ENCODE results near the gene CYP17A1. TPM values are rescaled to one million over a fixed set of nuclear protein-coding genes. Genes with fewer than 3 reads are reported as not detected.
"Not testable (repeated sequence)": the region's sequence is repeated elsewhere in the genome, so short reads cannot be mapped to it uniquely, and the experiment has no call there.

The CYP17A1 gene
- total and polyA plus RNA-seq, 10 of the 15 experiments (the other 5 are each of a cell fraction or from before 2014, with no cell fraction given): 2.1 TPM; not detected in 9

DNA sequence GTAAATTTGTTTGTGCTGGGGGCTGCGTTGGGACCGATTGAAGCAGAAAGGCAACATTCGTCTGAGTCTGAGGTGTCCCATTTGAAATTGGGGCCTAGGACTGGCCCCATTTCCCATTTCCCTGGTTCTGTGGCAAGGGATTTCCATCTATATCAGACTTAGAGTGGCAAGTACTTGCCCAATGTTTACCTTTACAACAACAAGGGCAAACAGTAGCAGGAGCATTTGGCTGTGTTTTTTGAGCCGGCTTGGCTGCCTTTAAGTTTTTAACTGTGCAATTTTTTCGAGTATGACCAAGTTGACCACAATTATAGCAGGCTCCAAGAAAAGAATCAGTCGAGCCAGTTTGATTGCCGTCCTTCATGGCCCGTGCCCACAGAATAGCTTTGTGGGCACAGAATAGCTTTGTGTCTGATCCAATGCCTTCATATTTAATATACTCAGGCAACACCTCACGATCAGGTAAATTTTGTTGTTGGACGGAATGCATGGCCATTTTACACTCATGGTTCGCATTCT, 4.7 kb upstream of the CYP17A1 start (continued):
- TF ChIP-seq, protein P1, sequence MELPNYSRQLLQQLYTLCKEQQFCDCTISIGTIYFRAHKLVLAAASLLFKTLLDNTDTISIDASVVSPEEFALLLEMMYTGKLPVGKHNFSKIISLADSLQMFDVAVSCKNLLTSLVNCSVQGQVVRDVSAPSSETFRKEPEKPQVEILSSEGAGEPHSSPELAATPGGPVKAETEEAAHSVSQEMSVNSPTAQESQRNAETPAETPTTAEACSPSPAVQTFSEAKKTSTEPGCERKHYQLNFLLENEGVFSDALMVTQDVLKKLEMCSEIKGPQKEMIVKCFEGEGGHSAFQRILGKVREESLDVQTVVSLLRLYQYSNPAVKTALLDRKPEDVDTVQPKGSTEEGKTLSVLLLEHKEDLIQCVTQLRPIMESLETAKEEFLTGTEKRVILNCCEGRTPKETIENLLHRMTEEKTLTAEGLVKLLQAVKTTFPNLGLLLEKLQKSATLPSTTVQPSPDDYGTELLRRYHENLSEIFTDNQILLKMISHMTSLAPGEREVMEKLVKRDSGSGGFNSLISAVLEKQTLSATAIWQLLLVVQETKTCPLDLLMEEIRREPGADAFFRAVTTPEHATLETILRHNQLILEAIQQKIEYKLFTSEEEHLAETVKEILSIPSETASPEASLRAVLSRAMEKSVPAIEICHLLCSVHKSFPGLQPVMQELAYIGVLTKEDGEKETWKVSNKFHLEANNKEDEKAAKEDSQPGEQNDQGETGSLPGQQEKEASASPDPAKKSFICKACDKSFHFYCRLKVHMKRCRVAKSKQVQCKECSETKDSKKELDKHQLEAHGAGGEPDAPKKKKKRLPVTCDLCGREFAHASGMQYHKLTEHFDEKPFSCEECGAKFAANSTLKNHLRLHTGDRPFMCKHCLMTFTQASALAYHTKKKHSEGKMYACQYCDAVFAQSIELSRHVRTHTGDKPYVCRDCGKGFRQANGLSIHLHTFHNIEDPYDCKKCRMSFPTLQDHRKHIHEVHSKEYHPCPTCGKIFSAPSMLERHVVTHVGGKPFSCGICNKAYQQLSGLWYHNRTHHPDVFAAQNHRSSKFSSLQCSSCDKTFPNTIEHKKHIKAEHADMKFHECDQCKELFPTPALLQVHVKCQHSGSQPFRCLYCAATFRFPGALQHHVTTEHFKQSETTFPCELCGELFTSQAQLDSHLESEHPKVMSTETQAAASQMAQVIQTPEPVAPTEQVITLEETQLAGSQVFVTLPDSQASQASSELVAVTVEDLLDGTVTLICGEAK (IDR thresholded peaks at IDR 0.05; ENCODE audit: borderline replicate concordance): no peak

DNA sequence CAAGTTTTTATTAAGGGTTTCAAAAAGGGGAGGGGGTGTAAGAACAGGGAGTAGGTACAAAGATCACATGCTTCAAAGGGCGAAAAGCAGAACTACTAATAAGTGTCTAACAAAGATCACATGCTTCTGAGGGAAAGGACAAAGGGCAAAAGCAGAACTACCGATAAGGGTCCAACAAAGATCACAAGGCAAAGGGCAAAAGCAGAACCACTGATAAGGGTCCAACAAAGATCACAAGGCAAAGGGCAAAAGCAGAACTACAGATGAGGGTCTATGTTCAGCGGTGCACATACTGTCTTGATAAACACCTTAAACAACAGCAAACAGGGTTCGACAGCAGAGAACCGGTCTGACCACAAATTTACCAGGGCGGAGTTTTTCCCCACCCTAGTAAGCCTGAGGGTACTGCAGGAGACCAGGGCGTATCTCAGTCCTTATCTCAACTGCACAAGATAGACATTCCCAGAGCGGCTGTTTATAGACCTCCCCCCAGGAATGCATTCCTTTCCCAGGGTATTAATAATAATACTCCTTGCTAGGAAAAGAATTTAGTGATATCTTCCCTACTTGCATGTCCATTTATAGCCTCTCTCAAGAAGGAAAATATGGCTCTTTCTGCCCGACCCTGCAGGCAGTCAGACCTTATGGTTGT, 1.2 kb upstream of the CYP17A1 start:
- BruUV-seq (replicated peaks): not testable (repeated sequence)

More for the DNA sequence above, 1.2 kb upstream of the CYP17A1 start:
- H3K4me3 ChIP-seq; FAIRE-seq; H3K9ac ChIP-seq (ENCODE audit: control insufficient read depth, insufficient read depth, low read length); H3K79me2 ChIP-seq (ENCODE audit: control insufficient read depth, insufficient read depth, low read length); H3K27ac ChIP-seq (ENCODE audit: control insufficient read depth, insufficient read depth); H3K4me1 ChIP-seq (ENCODE audit: control insufficient read depth, insufficient read depth, low read length); H3K4me2 ChIP-seq (ENCODE audit: control insufficient read depth, insufficient read depth); H2AFZ ChIP-seq (ENCODE audit: control insufficient read depth, low read depth, low read length); H3K9me3 ChIP-seq (replicated peaks; ENCODE audit: control insufficient read depth, insufficient read depth, low read length); H3K27me3 ChIP-seq (replicated peaks in 1 of 2; ENCODE audit: control insufficient read depth in 2 of 2, insufficient read depth in 2 of 2, low read length in 1 of 2); DNase-seq (ENCODE audit: low read depth, low spot score); ATAC-seq; POLR2A ChIA-PET; H3K36me3 ChIP-seq (ENCODE audit: control insufficient read depth in 2 of 2, insufficient read depth in 2 of 2, low read length in 1 of 2); H4K20me1 ChIP-seq (ENCODE audit: control insufficient read depth, insufficient read depth): not testable (repeated sequence)
- ChIA-PET RAD21 (ENCODE audit: unreplicated experiment) (interaction anchor here (0.7 to 3.8 kb wide), 2 partner anchors 63 to 642 kb away, joined by 3 to 47 read pairs; no protein-coding TSS in a partner anchor), CTCF (interaction anchor here (1.9 to 7.1 kb wide), 2 partner anchors 63 kb away, joined by 8 to 88 read pairs; no protein-coding TSS in a partner anchor), SMC1A (ENCODE audit: uncharacterized antibody, unreplicated experiment) (interaction anchor here (7.1 kb wide), 1 partner anchor 64 kb away, joined by 65 read pairs; no protein-coding TSS in a partner anchor)
- in situ Hi-C loops (cut with MboI): loop anchor here (5.0 to 10.0 kb wide), 2 partner anchors 66 to 404 kb away; no protein-coding TSS in a partner anchor
- 66% methylated on average over 9 of the region's 9 CpGs for WGBS (ENCODE audit: insufficient coverage, insufficient replicate concordance, low lambda C conversion rate, missing lambda C conversion rate)
- intact Hi-C loops (cut with micrococcal nuclease; ENCODE audit: unreplicated experiment): loop anchor here (5.0 kb wide), 4 partner anchors 111 to 649 kb away; no protein-coding TSS in a partner anchor

Measured in GM12878 (cell line).